ENCODE results near the gene CXorf49.
"Not testable (repeated sequence)": the region's sequence is repeated elsewhere in the genome, so short reads cannot be mapped to it uniquely, and the experiment has no call there.

DNA sequence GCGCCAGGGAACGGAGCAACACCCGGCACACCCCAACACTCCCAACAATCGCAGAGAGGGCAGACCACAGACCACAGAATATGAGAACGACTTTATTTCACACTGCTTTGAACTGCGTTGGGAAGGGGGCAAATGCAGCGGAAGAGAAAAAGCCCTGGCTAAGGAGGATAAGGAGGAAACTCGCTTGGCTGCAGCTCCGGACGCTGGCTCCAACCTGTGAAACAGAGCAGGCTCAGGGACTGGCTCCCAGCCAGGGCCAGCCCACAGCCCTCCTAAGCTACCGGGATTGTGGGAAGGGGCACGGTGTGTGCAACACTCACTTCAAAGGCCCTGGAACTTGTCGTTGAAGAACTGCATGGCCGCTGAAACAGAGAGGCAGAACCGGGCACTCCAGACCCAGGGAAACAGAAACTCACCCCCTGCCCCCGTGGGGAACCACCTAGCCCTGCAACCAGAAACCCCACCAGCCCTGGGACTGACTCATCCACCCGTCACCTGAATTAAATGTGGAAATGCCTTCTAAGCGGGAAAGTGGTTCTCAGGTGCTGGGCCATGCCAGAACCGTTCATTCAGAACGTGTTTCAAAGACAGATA, 42.7 kb upstream of the CXorf49 start:
- TF ChIP-seq, protein P1, sequence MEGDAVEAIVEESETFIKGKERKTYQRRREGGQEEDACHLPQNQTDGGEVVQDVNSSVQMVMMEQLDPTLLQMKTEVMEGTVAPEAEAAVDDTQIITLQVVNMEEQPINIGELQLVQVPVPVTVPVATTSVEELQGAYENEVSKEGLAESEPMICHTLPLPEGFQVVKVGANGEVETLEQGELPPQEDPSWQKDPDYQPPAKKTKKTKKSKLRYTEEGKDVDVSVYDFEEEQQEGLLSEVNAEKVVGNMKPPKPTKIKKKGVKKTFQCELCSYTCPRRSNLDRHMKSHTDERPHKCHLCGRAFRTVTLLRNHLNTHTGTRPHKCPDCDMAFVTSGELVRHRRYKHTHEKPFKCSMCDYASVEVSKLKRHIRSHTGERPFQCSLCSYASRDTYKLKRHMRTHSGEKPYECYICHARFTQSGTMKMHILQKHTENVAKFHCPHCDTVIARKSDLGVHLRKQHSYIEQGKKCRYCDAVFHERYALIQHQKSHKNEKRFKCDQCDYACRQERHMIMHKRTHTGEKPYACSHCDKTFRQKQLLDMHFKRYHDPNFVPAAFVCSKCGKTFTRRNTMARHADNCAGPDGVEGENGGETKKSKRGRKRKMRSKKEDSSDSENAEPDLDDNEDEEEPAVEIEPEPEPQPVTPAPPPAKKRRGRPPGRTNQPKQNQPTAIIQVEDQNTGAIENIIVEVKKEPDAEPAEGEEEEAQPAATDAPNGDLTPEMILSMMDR (IDR thresholded peaks at IDR 0.05): not testable (repeated sequence)
- TF ChIP-seq POLR2A (IDR thresholded peaks at IDR 0.05): not testable (repeated sequence)
